Skin epidermis (tissue), 12 donors: ENCODE results near the gene TACC3.
A peak's percentile ranks its signal among the peaks of the same experiment; 100 is the strongest.

Experiments used
- H3K27ac ChIP-seq, 21 experiments: fragments of 200-600 bp; sonication (generic) in 11 of 21; one replicate each; pipeline ENCODE4 v1.5.0; 2020; ENCODE audit warnings: mild to moderate bottlenecking in 3 of 21, inconsistent platforms in 2 of 21, moderate library complexity in 2 of 21
- H3K4me3 ChIP-seq, 7 experiments: fragments of 200-600 bp; sonication (generic) in 2 of 7; one replicate each; pipeline ENCODE4 v1.5.0; 2020; ENCODE audit warnings: inconsistent platforms in 2 of 7, mild to moderate bottlenecking in 2 of 7, moderate library complexity in 1 of 7

The TACC3 gene

DNA sequence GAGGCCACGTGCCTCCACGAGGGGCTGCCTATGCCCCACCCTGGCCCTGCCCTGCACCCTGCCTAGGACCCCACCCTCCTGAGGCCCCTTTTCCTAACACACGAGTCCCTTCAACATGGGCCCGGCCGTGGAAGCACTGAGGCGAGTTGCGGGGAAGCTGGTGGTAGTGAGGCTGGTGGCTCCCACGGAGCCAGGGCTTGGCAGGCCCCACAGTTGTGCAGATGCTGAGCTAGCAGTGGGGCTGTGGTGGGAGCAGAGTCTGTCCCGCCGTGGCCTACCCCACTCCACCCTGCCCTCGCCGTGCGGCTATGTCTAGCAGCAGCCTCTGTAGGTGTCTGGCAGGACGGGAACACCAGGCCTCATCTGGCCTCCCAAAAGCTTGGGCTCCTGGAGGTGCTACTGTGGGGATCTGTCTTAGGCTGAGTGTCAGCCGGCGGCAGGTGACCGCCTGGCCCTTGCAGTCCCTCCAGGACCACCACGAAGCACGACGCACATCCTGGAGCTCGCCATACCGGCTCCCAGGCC, 18.8 kb downstream of the TACC3 start:
- Histone ChIP-seq H3K4me3 (no peak overlapping the region), H3K27ac (no peak overlapping the region)

DNA sequence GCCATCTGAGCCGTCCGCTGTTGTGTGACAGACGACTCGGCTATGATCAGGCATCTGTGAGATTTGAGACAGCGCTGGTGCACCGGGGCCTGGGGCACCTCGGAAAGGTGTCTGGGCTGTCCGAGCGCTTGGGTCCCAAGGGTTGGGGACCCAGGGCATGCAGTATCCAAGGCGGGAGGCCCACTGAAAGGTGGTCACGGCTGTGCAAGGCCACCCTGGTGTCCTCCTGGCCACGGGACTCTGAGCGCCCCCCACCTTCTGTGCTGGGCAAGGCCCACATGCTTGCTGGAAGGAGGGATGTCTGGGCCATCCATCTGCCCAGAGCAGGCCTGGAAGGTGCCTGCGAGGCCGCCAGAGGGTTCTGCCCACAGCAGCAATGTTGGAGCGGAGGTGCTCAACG, 19.9 kb downstream of the TACC3 start:
- no peak overlapping the region for H3K27ac ChIP-seq
- H3K4me3 ChIP-seq = no peak overlapping the region

GRCh38 chr4:1743551-1743950, 22.2 kb downstream of the TACC3 start:
- no peak overlapping the region for H3K4me3 ChIP-seq
- H3K27ac ChIP-seq = no peak overlapping the region

DNA sequence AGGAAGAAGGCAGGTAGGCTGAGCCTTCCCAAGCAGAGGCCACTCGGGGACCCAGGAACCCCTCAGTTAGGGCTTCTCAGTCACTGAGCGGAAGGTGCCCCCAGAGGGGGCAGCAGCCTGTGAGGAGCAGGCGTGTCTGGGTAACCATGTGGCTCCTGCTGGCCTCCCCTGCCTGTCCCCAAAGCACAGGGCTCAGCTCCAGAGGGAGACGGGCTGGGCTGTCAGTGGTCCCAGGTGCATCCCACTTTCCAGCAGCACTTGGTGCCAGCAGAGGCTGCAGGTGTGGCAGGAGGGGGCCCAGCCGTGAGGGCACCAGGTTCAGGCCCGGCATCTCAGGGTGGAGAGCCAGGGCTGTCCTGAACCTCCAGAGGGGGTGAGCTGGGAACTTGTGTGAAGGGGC, 22.7 kb downstream of the TACC3 start:
- H3K4me3 ChIP-seq = no peak overlapping the region
- H3K27ac ChIP-seq = no peak overlapping the region

GRCh38 chr4:1744552-1744951, 23.2 kb downstream of the TACC3 start:
- no peak overlapping the region for H3K27ac ChIP-seq
- H3K4me3 ChIP-seq = no peak overlapping the region

DNA sequence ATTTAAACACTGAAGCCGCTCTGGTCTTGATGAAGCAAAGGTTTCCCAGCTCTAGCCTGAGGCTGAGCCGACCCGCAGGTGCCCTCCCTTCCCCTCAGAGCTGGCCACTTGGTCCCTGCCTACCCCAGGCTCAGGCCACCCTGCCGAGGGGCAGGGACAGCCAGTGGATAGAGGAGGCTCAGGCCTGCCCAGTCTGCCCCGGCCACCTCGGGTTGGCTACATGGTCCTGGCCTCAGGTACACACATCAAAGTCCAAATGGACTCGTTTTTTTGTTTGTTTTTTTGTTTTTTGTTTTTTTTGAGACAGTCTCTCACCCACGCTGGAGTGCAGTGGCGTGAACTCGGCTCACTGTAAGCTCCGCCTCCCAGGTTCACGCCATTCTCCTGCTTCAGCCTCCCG, 23.8 kb downstream of the TACC3 start:
- H3K4me3 ChIP-seq = no peak overlapping the region
- no peak overlapping the region for H3K27ac ChIP-seq

DNA sequence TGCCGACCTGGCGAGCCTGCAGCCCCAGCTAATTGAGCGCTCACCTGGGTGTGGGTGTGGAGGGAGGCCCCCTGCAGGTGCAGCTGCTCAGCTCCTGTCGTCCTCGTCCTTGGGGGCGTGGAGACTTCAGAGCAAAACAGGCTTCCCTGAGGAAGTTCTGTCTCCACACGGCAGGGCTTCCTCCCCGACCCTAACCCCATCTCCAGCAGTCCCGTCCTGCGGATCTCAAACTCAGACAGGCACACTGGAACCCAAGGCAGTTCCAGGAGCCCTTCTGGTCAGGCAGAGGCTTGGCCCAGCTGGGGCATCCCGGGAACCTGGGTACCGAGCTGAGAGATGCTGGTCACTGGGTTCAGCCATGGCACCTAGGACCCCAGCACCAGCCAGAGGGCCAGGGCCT, 24.4 kb downstream of the TACC3 start:
- no peak overlapping the region for H3K27ac ChIP-seq
- H3K4me3 ChIP-seq = no peak overlapping the region

DNA sequence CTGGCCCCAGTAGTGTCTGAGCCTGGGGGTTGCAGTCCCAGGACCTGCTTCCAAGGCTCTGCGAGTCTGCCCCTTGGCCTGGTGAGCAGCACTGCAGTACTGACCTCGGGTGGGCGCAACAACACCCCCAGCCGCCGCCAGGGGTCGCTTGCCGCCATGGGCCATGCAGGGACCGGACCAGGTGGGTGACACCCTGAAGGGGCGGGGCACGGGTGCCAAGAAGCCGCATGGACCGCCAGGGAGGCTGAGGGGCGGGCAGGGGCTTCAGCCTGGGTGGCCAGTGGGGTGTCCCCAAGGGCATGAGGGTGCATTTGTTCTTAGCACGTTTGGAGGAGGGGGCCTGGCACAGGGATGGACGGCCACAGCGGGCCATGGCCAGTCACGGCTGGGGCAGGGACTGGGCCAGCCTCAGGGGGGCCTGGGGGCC, 25.0 kb downstream of the TACC3 start:
- no peak overlapping the region for H3K27ac ChIP-seq
- H3K4me3 ChIP-seq = no peak overlapping the region

DNA sequence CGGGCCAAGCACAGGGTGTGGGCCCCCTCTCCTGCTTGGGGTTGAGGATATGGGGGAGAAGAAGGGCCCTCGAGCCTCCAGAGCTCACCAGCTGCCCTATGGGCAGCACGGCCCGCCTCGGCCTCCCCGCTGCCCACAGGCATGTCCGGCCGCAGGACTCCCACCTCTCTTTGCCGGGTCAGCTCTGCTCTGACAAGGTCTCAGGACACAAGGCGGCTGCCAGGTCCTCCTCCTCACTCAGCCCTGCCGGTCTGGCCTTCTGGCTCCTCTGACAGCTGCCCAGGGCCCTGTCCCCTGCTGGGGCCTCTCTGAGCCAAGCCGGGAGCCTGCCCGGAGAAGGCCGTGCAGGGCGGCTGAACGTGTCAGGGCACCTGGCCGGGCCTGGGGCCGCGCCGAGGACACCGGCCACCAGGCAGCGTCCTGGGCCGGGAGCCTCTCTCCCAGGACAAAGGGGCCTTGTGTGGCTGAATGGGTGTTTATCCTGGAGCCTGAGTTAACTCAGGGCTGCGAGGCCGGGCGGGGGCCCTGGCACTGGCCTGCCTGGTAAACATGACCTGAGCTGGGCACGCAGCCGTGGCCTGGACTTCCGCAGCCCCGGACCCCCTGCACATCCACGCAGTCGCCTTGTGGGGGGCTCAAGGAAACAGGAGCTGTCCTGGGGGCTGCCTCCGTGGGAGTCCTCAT, 25.7 kb downstream of the TACC3 start:
- Histone ChIP-seq H3K27ac (no peak overlapping the region), H3K4me3 (no peak overlapping the region)

DNA sequence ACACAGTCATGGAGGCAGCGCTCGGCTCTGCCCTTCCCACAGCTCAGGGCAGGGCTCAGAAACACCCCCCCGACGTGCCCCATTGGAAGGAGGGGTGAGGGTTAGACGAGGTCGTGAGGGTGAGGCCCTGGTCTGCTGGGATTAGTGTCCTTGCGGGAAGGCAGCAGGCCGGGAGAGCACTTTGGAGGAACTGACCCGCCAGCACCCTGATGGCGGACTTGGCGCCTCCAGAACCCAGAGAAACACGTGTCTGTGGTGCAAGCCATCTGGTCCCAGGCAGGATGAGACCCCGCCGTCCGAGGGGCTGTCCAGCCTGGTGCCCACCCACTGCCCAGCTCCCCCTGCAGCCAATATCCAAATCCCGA, 26.3 kb downstream of the TACC3 start:
- H3K4me3 ChIP-seq = no peak overlapping the region
- H3K27ac ChIP-seq = no peak overlapping the region

DNA sequence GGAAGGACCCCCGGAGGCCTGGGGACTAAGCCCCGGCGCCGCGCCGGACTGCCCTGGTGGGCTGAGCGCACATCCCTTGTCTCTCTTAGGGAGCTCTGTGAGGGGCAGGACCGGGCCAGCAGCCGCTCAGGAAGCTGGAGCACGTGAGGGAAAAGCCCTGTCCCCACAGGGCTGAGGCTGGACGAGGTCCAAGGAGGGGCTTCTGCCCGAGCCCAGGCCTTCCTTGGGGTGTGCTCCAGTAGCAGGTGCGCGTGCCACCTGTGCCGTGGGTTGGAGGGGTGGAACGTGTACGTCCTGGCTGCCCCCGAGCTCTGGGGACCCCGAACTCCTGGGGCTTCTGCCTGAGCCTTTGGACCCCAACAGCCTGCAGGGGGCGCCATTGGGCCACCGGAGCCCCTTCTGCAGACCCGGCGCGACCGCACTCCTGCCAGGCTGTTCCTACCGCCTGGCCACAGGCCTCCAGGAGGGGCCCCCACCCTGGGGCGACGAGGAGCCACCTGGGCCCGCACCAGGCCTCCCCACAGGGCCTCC, 27.2 kb downstream of the TACC3 start:
- no peak overlapping the region for H3K4me3 ChIP-seq
- H3K27ac ChIP-seq = no peak overlapping the region

DNA sequence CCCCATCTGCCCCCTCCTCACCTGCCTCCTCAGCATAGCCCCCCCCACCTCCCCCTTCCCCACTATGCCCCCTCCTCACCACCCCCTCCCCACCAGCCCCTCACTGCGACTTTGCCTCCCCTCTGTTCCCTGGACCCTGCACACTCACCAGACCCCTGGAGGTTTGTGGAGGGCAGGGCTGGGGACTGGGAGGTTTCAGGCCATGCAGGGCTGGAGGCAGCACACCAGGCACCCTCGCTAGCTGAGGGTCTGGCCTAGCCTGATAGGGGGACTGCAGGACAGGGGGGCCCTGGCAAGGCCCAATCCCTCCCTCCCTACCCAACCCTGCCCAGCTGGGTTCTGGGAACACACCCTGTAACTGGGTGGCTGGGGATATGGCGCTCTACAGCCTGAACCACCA, 28.0 kb downstream of the TACC3 start:
- no peak overlapping the region for H3K4me3 ChIP-seq
- peak overlapping the region in 1 of 21 experiments; percentile 30 for H3K27ac ChIP-seq

GRCh38 chr4:1749826-1750225, 28.5 kb downstream of the TACC3 start:
- H3K27ac ChIP-seq = peak overlapping the region in 1 of 21 experiments; percentile 30
- no peak overlapping the region for H3K4me3 ChIP-seq

- peak overlapping the region in 1 of 21 experiments; percentile 89 for H3K27ac ChIP-seq
- H3K4me3 ChIP-seq = no peak overlapping the region
Observed at GRCh38 chr4:1750381-1751154, 29.2 kb downstream of the TACC3 start.

DNA sequence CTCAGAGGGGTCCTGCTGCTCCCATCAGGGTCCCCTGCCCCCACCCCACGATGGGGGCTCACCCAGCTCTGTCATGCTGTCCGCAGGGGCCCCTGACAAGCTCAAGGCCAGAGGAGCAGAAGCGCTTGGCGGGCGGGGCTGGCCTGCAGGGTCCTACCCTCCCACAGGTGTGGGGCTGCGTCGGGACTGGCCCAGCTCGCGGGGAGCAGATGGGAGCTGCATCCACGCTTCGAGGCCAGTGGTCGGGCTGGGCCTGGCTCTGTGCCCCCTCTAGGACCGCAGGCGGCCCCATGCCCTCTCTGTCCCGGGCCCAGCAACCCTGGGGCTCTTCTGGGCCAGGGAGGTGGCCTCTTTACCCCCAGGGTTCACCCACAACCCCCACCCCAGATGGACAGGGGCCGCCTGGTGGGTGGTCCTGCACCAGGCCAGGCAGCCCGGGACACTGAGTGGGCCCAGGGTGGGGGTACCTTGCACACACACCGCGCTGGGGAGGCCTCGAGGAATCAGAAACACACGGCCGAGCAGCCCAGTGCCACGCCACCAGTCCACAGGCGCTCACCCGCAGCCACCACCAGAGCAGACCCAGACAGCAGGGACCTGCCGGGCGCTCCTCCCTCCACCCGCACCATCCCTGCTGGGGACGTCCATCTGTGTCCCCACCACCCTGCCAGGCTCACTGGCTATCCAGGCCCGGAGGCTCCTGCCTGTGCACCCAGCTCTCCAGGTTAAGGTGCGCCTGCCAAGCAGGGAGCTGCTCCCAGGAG, 30.0 kb downstream of the TACC3 start:
- peak overlapping the region in 15 of 21 experiments; percentile 14 to 89 (median 67) for H3K27ac ChIP-seq
- H3K4me3 ChIP-seq = no peak overlapping the region

DNA sequence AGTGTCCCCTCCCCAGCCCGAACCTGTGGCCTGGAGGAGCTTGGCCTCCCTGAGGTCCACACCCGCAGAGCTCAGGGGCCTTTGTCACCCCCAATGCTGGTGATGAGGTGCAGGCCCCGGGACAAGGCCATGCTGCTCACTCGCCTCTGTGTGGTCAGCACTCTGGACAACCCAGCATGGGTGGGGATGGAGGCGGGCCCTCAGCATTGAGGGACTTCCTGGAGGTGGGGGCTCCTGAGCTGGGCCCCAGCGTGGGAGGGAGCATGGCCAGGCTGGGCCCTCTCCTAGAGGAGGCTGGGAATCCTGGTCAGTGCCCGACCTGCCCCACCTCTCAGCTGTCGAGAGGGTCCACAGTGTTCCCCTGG, 30.6 kb downstream of the TACC3 start:
- peak overlapping the region in 18 of 21 experiments; percentile 14 to 89 (median 65) for H3K27ac ChIP-seq

DNA sequence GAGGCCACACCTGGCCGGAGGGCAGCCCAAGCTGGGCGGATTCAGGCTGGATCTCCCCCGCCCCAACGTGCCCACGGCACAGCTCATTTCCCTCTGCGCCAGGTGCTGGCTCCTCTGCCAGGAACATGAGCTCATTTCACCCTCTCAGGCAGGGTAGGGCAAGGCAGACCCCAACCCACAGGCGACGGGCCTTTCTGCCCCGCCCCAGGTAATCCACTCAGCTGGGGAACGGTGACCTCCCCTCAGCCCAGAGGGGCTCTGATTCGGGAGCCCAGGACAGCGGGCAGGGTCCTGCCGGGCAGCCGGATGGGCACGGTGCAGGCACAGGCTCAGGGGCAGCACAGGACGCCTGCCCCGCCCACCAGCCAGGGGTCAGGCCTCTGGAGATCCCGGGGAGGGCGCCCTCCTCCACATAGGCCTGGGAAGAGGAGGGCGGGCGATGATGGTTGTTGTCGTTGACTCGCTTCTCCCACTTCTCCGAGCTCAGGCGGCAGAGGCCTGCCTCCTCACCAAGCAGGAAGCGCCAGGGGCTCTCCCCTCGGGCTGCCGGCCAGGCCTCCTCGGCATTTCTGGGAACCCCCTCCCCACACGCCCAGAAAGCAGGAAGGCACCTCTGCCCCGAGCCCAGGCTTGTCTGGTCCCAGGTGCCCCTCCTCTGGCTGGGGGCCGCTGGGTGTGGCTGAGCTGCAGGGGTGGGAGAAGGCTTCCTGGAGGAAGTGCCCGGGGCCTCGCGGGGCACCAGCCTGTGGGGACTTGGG, 31.1 kb downstream of the TACC3 start:
- no peak overlapping the region for H3K4me3 ChIP-seq
- H3K27ac ChIP-seq = peak overlapping the region in 20 of 21 experiments; percentile 14 to 89 (median 65)

More for the DNA sequence above, 30.6 kb downstream of the TACC3 start:
- no peak overlapping the region for H3K4me3 ChIP-seq

DNA sequence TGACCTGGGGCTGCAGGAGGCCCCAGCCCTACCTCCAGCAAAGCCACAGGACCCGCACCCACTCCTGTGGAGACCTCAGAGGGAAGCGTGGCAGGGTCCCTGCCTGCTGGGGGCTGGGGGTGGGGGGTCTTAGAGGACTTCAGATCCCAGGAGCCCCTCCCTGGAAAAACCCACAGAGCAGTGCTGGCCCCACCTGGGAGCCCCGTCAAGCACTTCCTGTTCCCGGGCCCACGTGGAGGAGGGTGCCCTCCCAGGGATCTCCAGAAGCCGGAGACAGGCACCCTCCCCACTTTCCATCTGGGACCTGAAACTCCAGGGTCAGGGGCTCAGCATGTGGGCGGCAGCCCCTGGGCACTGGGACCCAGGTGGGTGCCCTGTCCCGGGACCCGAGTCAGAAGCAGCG, 32.0 kb downstream of the TACC3 start:
- Histone ChIP-seq H3K27ac (peak overlapping the region in 19 of 21 experiments; percentile 24 to 89 (median 67)), H3K4me3 (no peak overlapping the region)

DNA sequence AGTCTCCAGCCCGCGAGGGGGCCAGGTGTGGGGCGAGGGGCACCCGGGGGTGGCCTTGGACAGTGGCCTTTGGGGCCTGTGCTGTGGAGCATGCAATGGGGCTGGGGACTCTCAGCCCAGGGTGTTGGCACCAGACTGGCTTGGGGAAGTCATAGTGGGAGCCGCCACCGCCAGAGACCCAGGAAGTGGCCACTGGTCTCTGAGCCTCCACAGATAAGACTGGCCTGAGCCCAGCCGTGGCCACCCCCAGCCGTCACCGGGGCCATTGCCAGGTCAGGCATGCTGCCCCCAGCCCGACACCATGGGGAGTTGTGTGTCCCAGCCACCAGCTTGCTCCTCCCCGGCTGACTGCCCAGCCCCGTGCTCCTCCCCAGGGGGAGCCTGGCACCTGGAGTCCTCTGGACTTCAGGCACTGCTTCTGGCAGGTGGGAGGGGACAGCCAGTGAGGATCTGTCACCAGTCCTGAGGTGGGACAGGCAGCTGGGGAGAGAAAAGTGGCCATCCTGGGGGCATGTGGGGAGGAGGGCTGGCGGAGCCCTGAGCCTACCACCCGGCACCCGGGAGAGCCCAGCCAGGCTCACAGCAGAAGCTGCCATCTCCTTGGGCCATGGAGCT, 32.5 kb downstream of the TACC3 start:
- Histone ChIP-seq H3K4me3 (no peak overlapping the region), H3K27ac (peak overlapping the region in 15 of 21 experiments; percentile 35 to 89 (median 70))
